ENCODE data around the gene OXNAD1. TPM values are rescaled to one million over a fixed set of nuclear protein-coding genes. Genes with fewer than 3 reads are reported as not detected.

OXNAD1 gene
- total RNA-seq, 2 experiments from 2014 or later, result 18.1 to 18.7 TPM

DNA sequence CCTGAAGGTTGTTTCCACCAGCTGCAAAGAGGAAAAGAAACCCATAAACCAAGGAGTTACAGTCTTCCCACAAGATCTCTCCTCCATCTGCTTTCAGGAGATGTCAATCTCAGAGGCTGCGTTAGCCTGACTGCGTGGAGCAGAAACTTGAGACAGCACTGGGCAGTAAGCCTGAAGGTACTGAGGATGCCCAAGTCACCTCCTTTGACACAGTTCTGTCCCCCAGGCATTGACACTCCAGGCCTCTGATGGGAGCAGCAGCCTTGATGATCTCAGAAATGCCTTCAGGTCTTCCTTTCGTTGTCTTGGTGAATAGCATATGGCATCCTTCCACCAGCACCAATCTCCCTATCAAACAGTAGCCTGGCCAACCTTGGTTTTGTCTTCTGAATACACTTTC, 89.3 kb downstream of the OXNAD1 start:
- Histone ChIP-seq H3K9me3 (ENCODE audit: low read length) (no peaks in the 10 kb centered on the region), H3K9me2 (ENCODE audit: insufficient read depth, low read length) (no peaks in the 10 kb centered on the region), H3K27ac (ENCODE audit: low read depth, low read length, poor library complexity, severe bottlenecking) (no peak overlapping the region), H4K20me1 (ENCODE audit: insufficient read depth, low read length) (no peaks in the 10 kb centered on the region), H2AFZ (ENCODE audit: low read length) (no peak overlapping the region), H3K4me1 (ENCODE audit: insufficient read depth, low read length, poor library complexity, severe bottlenecking) (peaks cover 15% of the 10 kb centered on the region), H3K4me3 (ENCODE audit: low read depth, low read length, poor library complexity, severe bottlenecking) (no peak overlapping the region), H3K79me2 (ENCODE audit: insufficient read depth, low read depth, low read length) (no peaks in the 10 kb centered on the region; the same call in 1 of the 2 replicates), H3K4me2 (ENCODE audit: low read length) (no peak overlapping the region), H3K36me3 (ENCODE audit: insufficient read depth, low read length) (peaks cover 97% of the 10 kb centered on the region)
- no TSS peak for BruUV-seq (replicated peaks)
- intact Hi-C loops (cut with micrococcal nuclease; ENCODE audit: unreplicated experiment), result no loop called here
- CTCF ChIA-PET (ENCODE audit: unreplicated experiment), result no interaction called here
- TF ChIP-seq, protein P1, sequence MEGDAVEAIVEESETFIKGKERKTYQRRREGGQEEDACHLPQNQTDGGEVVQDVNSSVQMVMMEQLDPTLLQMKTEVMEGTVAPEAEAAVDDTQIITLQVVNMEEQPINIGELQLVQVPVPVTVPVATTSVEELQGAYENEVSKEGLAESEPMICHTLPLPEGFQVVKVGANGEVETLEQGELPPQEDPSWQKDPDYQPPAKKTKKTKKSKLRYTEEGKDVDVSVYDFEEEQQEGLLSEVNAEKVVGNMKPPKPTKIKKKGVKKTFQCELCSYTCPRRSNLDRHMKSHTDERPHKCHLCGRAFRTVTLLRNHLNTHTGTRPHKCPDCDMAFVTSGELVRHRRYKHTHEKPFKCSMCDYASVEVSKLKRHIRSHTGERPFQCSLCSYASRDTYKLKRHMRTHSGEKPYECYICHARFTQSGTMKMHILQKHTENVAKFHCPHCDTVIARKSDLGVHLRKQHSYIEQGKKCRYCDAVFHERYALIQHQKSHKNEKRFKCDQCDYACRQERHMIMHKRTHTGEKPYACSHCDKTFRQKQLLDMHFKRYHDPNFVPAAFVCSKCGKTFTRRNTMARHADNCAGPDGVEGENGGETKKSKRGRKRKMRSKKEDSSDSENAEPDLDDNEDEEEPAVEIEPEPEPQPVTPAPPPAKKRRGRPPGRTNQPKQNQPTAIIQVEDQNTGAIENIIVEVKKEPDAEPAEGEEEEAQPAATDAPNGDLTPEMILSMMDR (conservative IDR thresholded peaks at IDR 0.05; ENCODE audit: low read length), result no peak
- no peak for TF ChIP-seq EZH2phosphoT487 (IDR thresholded peaks at IDR 0.05; ENCODE audit: borderline replicate concordance, low read depth, low read length)
- POLR2A ChIA-PET, result interaction anchor here (0.9 kb wide), 1 partner anchor 10 kb away, joined by 3 read pairs; no protein-coding TSS in a partner anchor
- no peak for DNase-seq (ENCODE audit: low spot score)

Other genes with a start within 250 kb of the OXNAD1 start
- 0.03 TPM in 1 of 2 replicates, not detected in the other for gene GALNT15, start 90.5 kb upstream of the OXNAD1 start, total RNA-seq (2014; rRNA removed; shearing (Covaris generic))
- not detected in 2 replicates for gene GALNT15, start 90.5 kb upstream of the OXNAD1 start, total RNA-seq (2022)
- 4.8 and 7.3 TPM in 2 replicates for gene DPH3, start 269 bp upstream of the OXNAD1 start, total RNA-seq (2014; rRNA removed; shearing (Covaris generic))
- gene DPH3, start 269 bp upstream of the OXNAD1 start, total RNA-seq (2022), result 14.4 and 19.0 TPM in 2 replicates
- gene RFTN1, start 248.5 kb downstream of the OXNAD1 start, total RNA-seq (2014; rRNA removed; shearing (Covaris generic)), result 76.6 and 81.8 TPM in 2 replicates
- 138 and 152 TPM in 2 replicates for gene RFTN1, start 248.5 kb downstream of the OXNAD1 start, total RNA-seq (2022)

Measured in OCI-LY7 (cell line).